ENCODE data around the gene TCEAL6. TPM values are rescaled to one million over a fixed set of nuclear protein-coding genes. Genes with fewer than 3 reads are reported as not detected.
"Not testable (repeated sequence)": the region's sequence is repeated elsewhere in the genome, so short reads cannot be mapped to it uniquely, and the experiment has no call there.

The TCEAL6 gene
- polyA plus RNA-seq, 3 donors from 2014 or later = not detected

DNA sequence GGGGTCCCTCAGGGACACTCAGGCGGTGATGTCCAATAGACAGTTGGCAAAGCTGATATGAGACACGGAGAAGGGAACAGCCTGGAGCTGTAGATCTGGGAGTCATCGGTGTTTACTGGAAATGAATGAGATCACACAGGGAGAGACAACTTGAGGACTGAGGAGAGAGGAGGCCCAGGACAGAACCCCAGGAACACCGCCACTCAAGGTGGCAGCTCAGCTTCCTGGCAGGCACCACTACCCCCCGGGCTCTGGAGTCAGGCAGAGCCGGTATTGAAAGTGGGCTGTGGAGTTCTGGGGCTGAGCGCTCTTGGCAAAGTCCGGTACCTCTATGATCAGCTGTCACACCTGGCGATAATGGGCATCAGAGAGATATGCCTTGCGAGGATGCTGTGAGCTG is 17.3 kb downstream of the TCEAL6 start:
- not testable (repeated sequence) for H3K27ac Mint-ChIP-seq, DNase-seq, H3K36me3 Mint-ChIP-seq, H3K4me1 Mint-ChIP-seq, H3K9me3 Mint-ChIP-seq
- peak overlapping the region in 1 of 5 donors; percentile 37 for H3K4me3 Mint-ChIP-seq
- peaks cover 2 to 10% (median 8%) of the 10 kb centered on the region in 3 donors for H3K27me3 Mint-ChIP-seq (ENCODE audit: low read depth in 3 of 3)

DNA sequence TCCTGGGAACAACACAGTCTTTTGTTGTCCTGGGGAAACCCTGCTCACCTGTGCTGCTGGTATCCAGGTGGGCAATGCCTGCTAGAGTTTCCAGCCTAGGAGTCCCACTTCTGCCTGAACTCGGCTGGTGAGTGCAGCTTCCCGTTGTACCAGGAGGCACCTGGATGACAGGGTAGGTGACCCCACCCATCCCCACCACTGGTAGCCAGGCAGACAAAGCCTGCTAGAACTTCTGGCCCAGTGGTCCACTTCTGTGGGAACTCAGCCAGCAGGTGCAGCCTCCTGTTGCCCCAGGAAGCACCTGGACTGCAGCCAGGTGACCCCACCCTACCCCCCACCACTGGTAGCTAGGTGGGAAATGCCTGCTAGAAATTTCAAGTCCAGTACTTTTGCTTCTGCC is 26.5 kb downstream of the TCEAL6 start:
- no peak for DNase-seq
- H3K27me3 Mint-ChIP-seq (ENCODE audit: low read depth in 3 of 3) = peaks cover 0 to 15% (median 10%) of the 10 kb centered on the region in 3 donors
- peaks cover 0 to 2% (median 0%) of the 10 kb centered on the region in 6 donors for H3K9me3 Mint-ChIP-seq
- no peaks in the 10 kb centered on the region for H3K36me3 Mint-ChIP-seq
- no peak overlapping the region for H3K4me3 Mint-ChIP-seq
- H3K4me1 Mint-ChIP-seq = no peaks in the 10 kb centered on the region
- no peak overlapping the region for H3K27ac Mint-ChIP-seq

DNA sequence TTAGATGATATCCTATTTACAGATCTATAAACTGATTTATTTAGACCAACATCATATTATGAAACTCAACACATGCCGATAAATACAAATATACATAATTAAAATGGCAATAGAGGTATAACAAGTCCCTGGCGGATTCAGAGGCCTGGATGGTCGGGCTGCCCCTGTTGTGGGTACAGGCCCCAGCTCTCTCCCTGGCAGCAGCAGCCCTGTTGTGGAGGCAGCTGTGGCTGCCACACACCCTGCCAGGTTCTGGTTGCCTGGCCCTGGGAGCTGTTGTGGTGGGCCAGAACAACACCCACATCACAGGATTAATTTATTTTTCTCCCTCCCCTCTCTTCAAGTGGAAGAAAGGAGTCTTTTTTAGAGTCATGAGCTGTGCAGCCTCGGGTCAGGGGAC is 28.9 kb downstream of the TCEAL6 start:
- DNase-seq = no peak
- no peaks in the 10 kb centered on the region for H3K4me1 Mint-ChIP-seq
- H3K27ac Mint-ChIP-seq = no peak overlapping the region
- no peaks in the 10 kb centered on the region for H3K36me3 Mint-ChIP-seq
- H3K27me3 Mint-ChIP-seq (ENCODE audit: low read depth in 3 of 3) = peaks cover 0 to 18% (median 9%) of the 10 kb centered on the region in 3 donors
- no peak overlapping the region for H3K4me3 Mint-ChIP-seq
- peaks cover 0 to 2% (median 0%) of the 10 kb centered on the region in 6 donors for H3K9me3 Mint-ChIP-seq

Other genes with a start within 250 kb of the TCEAL6 start
- 1 to 10 TPM in 1 of 3 donors, under 1 TPM in 1, not detected in 1; 0.49 to 1.5 TPM for gene ZMAT1, start 210.5 kb downstream of the TCEAL6 start, polyA plus RNA-seq
- gene TCEAL2, start 16.8 kb downstream of the TCEAL6 start, polyA plus RNA-seq = not detected
- gene BEX5, start 13.5 kb upstream of the TCEAL6 start, polyA plus RNA-seq = 1 to 10 TPM; 1.9 to 5.3 (median 4.2) TPM
- gene TCP11X1, start 72.8 kb upstream of the TCEAL6 start, polyA plus RNA-seq = not detected
- not detected for gene NXF2, start 104.7 kb upstream of the TCEAL6 start, polyA plus RNA-seq